Measurements from ENCODE around the gene FNIP1. TPM values are rescaled to one million over a fixed set of nuclear protein-coding genes. Genes with fewer than 3 reads are reported as not detected.
"Not testable (repeated sequence)": the region's sequence is repeated elsewhere in the genome, so short reads cannot be mapped to it uniquely, and the experiment has no call there.

The FNIP1 gene
- total and polyA plus RNA-seq, 2 experiments from 2014 or later: 10.3 to 25.8 TPM

GRCh38 chr5:131622633-131623032, 174.2 kb downstream of the FNIP1 start:
- Histone ChIP-seq H3K9ac (no peak overlapping the region), H3K27me3 (replicated peaks; ENCODE audit: insufficient read depth) (no peaks in the 10 kb centered on the region), H3K36me3 (ENCODE audit: low read depth) (no peaks in the 10 kb centered on the region), H3K4me3 (peak overlapping the region; percentile 23; the same call in 1 of the 2 replicates), H3K9me2 (ENCODE audit: insufficient read depth) (no peaks in the 10 kb centered on the region), H3K27ac (no peak overlapping the region), H3K79me2 (ENCODE audit: insufficient read depth) (peaks cover 100% of the 10 kb centered on the region), H3K4me1 (ENCODE audit: insufficient read depth) (peaks cover 10% of the 10 kb centered on the region), H3K4me2 (ENCODE audit: unreplicated experiment) (peak overlapping the region; percentile 62), H3F3A (ENCODE audit: insufficient read depth) (peaks cover 14% of the 10 kb centered on the region), H4K20me1 (ENCODE audit: insufficient read depth) (no peaks in the 10 kb centered on the region), H3K9me3 (ENCODE audit: low read depth) (no peaks in the 10 kb centered on the region), H2AFZ (no peak overlapping the region)
- TF ChIP-seq EZH2 (IDR thresholded peaks at IDR 0.05; ENCODE audit: insufficient read depth, poor library complexity, severe bottlenecking) (no peak), EZH2phosphoT487 (IDR thresholded peaks at IDR 0.05; ENCODE audit: insufficient read depth, low read depth) (no peak)
- in situ Hi-C loops (cut with MboI): no loop called here
- 30 to 33% methylated on average over 2 of the region's 2 CpGs for whole genome bisulfite sequencing, 2 experiments (ENCODE audit: low coverage in 1 of 2, low lambda C conversion rate in 2 of 2, missing lambda C conversion rate in 2 of 2)
- DNase-seq: peak; percentile 80

GRCh38 chr5:131621164-131621563, 175.7 kb downstream of the FNIP1 start:
- WGBS, 2 experiments (ENCODE audit: low coverage in 1 of 2, low lambda C conversion rate in 2 of 2, missing lambda C conversion rate in 2 of 2): 99 to 100% methylated on average over 2 of the region's 2 CpGs
- H3K4me2 ChIP-seq (ENCODE audit: unreplicated experiment); DNase-seq; H3K9me2 ChIP-seq (ENCODE audit: insufficient read depth); H3K9me3 ChIP-seq (ENCODE audit: low read depth); H3K27ac ChIP-seq; H3K36me3 ChIP-seq (ENCODE audit: low read depth); H3K9ac ChIP-seq; H3K4me3 ChIP-seq; H2AFZ ChIP-seq; H3K27me3 ChIP-seq (replicated peaks; ENCODE audit: insufficient read depth); H3K4me1 ChIP-seq (ENCODE audit: insufficient read depth); in situ Hi-C loops (cut with MboI); H4K20me1 ChIP-seq (ENCODE audit: insufficient read depth): not testable (repeated sequence)
- Histone ChIP-seq H3K79me2 (ENCODE audit: insufficient read depth) (peaks cover 100% of the 10 kb centered on the region), H3F3A (ENCODE audit: insufficient read depth) (peaks cover 14% of the 10 kb centered on the region)

GRCh38 chr5:131619102-131619501, 177.7 kb downstream of the FNIP1 start:
- no peak overlapping the region for H3K9ac ChIP-seq
- H3K9me3 ChIP-seq (ENCODE audit: low read depth): no peaks in the 10 kb centered on the region
- no peak overlapping the region for H3K4me2 ChIP-seq (ENCODE audit: unreplicated experiment)
- TF ChIP-seq EZH2 (IDR thresholded peaks at IDR 0.05; ENCODE audit: insufficient read depth, poor library complexity, severe bottlenecking) (no peak), EZH2phosphoT487 (IDR thresholded peaks at IDR 0.05; ENCODE audit: insufficient read depth, low read depth) (no peak)
- no peak for DNase-seq
- H3K27me3 ChIP-seq (replicated peaks; ENCODE audit: insufficient read depth): no peaks in the 10 kb centered on the region
- no peak overlapping the region for H3K4me3 ChIP-seq
- no peaks in the 10 kb centered on the region for H3K36me3 ChIP-seq (ENCODE audit: low read depth)
- no peak overlapping the region for H3K27ac ChIP-seq
- H4K20me1 ChIP-seq (ENCODE audit: insufficient read depth): no peaks in the 10 kb centered on the region
- 80 to 82% methylated on average over 8 of the region's 8 CpGs for WGBS, 2 experiments (ENCODE audit: low coverage in 1 of 2, low lambda C conversion rate in 2 of 2, missing lambda C conversion rate in 2 of 2)
- H3K4me1 ChIP-seq (ENCODE audit: insufficient read depth): peaks cover 21% of the 10 kb centered on the region
- in situ Hi-C loops (cut with MboI): no loop called here
- H3F3A ChIP-seq (ENCODE audit: insufficient read depth): peaks cover 28% of the 10 kb centered on the region
- H3K79me2 ChIP-seq (ENCODE audit: insufficient read depth): peaks cover 100% of the 10 kb centered on the region
- no peak overlapping the region for H2AFZ ChIP-seq
- H3K9me2 ChIP-seq (ENCODE audit: insufficient read depth): no peaks in the 10 kb centered on the region

GRCh38 chr5:131617140-131617822, 179.5 kb downstream of the FNIP1 start:
- peaks cover 100% of the 10 kb centered on the region for H3K79me2 ChIP-seq (ENCODE audit: insufficient read depth)
- no peaks in the 10 kb centered on the region for H3K27me3 ChIP-seq (replicated peaks; ENCODE audit: insufficient read depth)
- H3K4me1 ChIP-seq (ENCODE audit: insufficient read depth): peaks cover 14% of the 10 kb centered on the region
- DNase-seq: no peak
- no peaks in the 10 kb centered on the region for H3K9me2 ChIP-seq (ENCODE audit: insufficient read depth)
- no peaks in the 10 kb centered on the region for H3K36me3 ChIP-seq (ENCODE audit: low read depth)
- H3K4me3 ChIP-seq: no peak overlapping the region
- no peak overlapping the region for H3K27ac ChIP-seq
- in situ Hi-C loops (cut with MboI): no loop called here
- peaks cover 18% of the 10 kb centered on the region for H3F3A ChIP-seq (ENCODE audit: insufficient read depth)
- TF ChIP-seq EZH2phosphoT487 (IDR thresholded peaks at IDR 0.05; ENCODE audit: insufficient read depth, low read depth) (no peak), EZH2 (IDR thresholded peaks at IDR 0.05; ENCODE audit: insufficient read depth, poor library complexity, severe bottlenecking) (no peak)
- H2AFZ ChIP-seq: no peak overlapping the region
- no peak overlapping the region for H3K9ac ChIP-seq
- H3K4me2 ChIP-seq (ENCODE audit: unreplicated experiment): no peak overlapping the region
- H3K9me3 ChIP-seq (ENCODE audit: low read depth): no peaks in the 10 kb centered on the region
- WGBS, 2 experiments (ENCODE audit: low coverage in 1 of 2, low lambda C conversion rate in 2 of 2, missing lambda C conversion rate in 2 of 2): 92 to 95% methylated on average over 11 of the region's 11 CpGs
- no peaks in the 10 kb centered on the region for H4K20me1 ChIP-seq (ENCODE audit: insufficient read depth)

Data from GM23248 (cell line).